CD14-positive monocyte (primary cell): ENCODE measurements around the gene INPP4B. TPM values are rescaled to one million over a fixed set of nuclear protein-coding genes. Genes with fewer than 3 reads are reported as not detected.

ENCODE experiments used
- DNase-seq, 3 donors: peaks; one replicate each; pipeline ENCODE4 v3.0.0-alpha.2; 2011 to 2022
- H2AFZ ChIP-seq: 2 replicates; pipeline ENCODE4 v1.6.0; 2012; ENCODE audit warnings: mild to moderate bottlenecking, low read depth, low read length, inconsistent platforms; ENCODE audit not compliant: insufficient read depth, poor library complexity, severe bottlenecking
- H3K27ac ChIP-seq, 2 donors: 1 replicate in 1 of 2; 2 replicates in 1 of 2; pipeline ENCODE4 v1.5.1; 2012 to 2013; ENCODE audit warnings: low read length in 2 of 2, control low read depth in 1 of 2, inconsistent platforms in 1 of 2, low read depth in 1 of 2, mild to moderate bottlenecking in 1 of 2
- H3K27me3 ChIP-seq, 2 donors: one replicate each; pipeline versions ENCODE4 v1.6.0 to v1.6.1; 2011 to 2013; ENCODE audit warnings: low read length in 2 of 2; ENCODE audit not compliant: control insufficient read depth in 2 of 2, insufficient read depth in 2 of 2
- H3K36me3 ChIP-seq, 2 donors: replicated peaks in 1 of 2; 1 replicate in 1 of 2; 2 replicates in 1 of 2; pipeline versions ENCODE4 v1.5.1 to v1.6.1; 2012 to 2013; ENCODE audit warnings: low read length in 2 of 2, control low read depth in 1 of 2, inconsistent platforms in 1 of 2, mild to moderate bottlenecking in 1 of 2; ENCODE audit not compliant: insufficient read depth in 2 of 2, control insufficient read depth in 1 of 2
- H3K4me1 ChIP-seq, 2 donors: 1 replicate in 1 of 2; 2 replicates in 1 of 2; pipeline versions ENCODE4 v1.5.1 to v1.6.1; 2012 to 2013; ENCODE audit warnings: low read length in 2 of 2, control low read depth in 1 of 2, inconsistent platforms in 1 of 2, mild to moderate bottlenecking in 1 of 2, moderate library complexity in 1 of 2; ENCODE audit not compliant: insufficient read depth in 2 of 2, control insufficient read depth in 1 of 2
- H3K4me2 ChIP-seq: replicated peaks from 2 replicates; pipeline ENCODE3; 2012; ENCODE audit warnings: low read length, moderate library complexity, mild to moderate bottlenecking; ENCODE audit not compliant: poor library complexity, severe bottlenecking; ENCODE audit errors: extremely low read depth
- H3K4me3 ChIP-seq, 3 experiments: fragments of 200-600 bp in 1 of 3; sonication (generic) in 1 of 3; replicated peaks in 1 of 3; 1 replicate in 2 of 3; 2 replicates in 1 of 3; pipeline ENCODE4 v1.5.1; 2011 to 2013; ENCODE audit warnings: low read length in 3 of 3, mild to moderate bottlenecking in 3 of 3, control low read depth in 2 of 3, low read depth in 2 of 3, inconsistent platforms in 1 of 3, moderate library complexity in 1 of 3
- H3K79me2 ChIP-seq: 2 replicates; pipeline ENCODE4 v1.6.0; 2012; ENCODE audit warnings: mild to moderate bottlenecking, control low read depth, inconsistent platforms, low read length, moderate library complexity; ENCODE audit not compliant: insufficient read depth
- H3K9ac ChIP-seq: 2 replicates; pipeline ENCODE4 v1.6.0; 2017; ENCODE audit warnings: low read length, mild to moderate bottlenecking; ENCODE audit not compliant: insufficient read depth, poor library complexity, severe bottlenecking
- H3K9me3 ChIP-seq, 2 donors: replicated peaks in 1 of 2; 1 replicate in 1 of 2; 2 replicates in 1 of 2; pipeline versions ENCODE4 v1.5.1 to v1.6.1; 2012 to 2013; ENCODE audit warnings: low read length in 2 of 2, control low read depth in 1 of 2; ENCODE audit not compliant: control insufficient read depth in 1 of 2, insufficient read depth in 1 of 2
- H4K20me1 ChIP-seq: 2 replicates; pipeline ENCODE4 v1.6.0; 2012; ENCODE audit warnings: mild to moderate bottlenecking, low read length, control low read depth, moderate library complexity; ENCODE audit not compliant: insufficient read depth
- H3K27ac Mint-ChIP-seq, 7 donors: one replicate each; pipeline ENCODE4 v1.8.0; 2020; ENCODE audit warnings: mild to moderate bottlenecking in 7 of 7, mixed read lengths in 7 of 7, moderate library complexity in 6 of 7, inconsistent platforms in 2 of 7
- H3K27me3 Mint-ChIP-seq, 3 donors: one replicate each; pipeline ENCODE4 v1.8.0; 2021 to 2022; ENCODE audit warnings: low read depth in 3 of 3, mild to moderate bottlenecking in 3 of 3, mixed read lengths in 3 of 3, moderate library complexity in 3 of 3, inconsistent platforms in 1 of 3
- H3K36me3 Mint-ChIP-seq, 2 donors: one replicate each; pipeline ENCODE4 v1.8.0; 2020; ENCODE audit warnings: mixed read lengths in 2 of 2, inconsistent platforms in 1 of 2, mild to moderate bottlenecking in 1 of 2
- H3K4me1 Mint-ChIP-seq: one replicate; pipeline ENCODE4 v1.8.0; 2020; ENCODE audit warnings: mild to moderate bottlenecking, mixed read lengths
- H3K4me3 Mint-ChIP-seq, 2 donors: one replicate each; pipeline ENCODE4 v1.8.0; 2020; ENCODE audit warnings: mild to moderate bottlenecking in 2 of 2, mixed read lengths in 2 of 2, moderate library complexity in 1 of 2
- H3K9me3 Mint-ChIP-seq, 7 donors: one replicate each; pipeline ENCODE4 v1.8.0; 2020 to 2022; ENCODE audit warnings: mixed read lengths in 7 of 7, mild to moderate bottlenecking in 6 of 7, moderate library complexity in 6 of 7, inconsistent platforms in 2 of 7
- WGBS: methylation state at CpG from one replicate; pipeline ENCODE4 v1.1.5; 2013; ENCODE audit warnings: missing lambda C conversion rate; ENCODE audit not compliant: insufficient coverage; 5-methylcytosine and 5-hydroxymethylcytosine counted together
- intact Hi-C, 2 donors: fragments of 100-400 bp; cut with micrococcal nuclease; formaldehyde crosslinking; loops; one replicate each; pipeline versions ENCODE4 v1.15.0 to v1.15.1; 2023
- polyA plus RNA-seq, 3 donors: library from polyadenylated mRNA; depleted of rRNA in 1 of 3; unstranded in 2 of 3; stranded (reverse) in 1 of 3; fragments of 300-500 nt in 2 of 3; fragments of >200 nt in 1 of 3; fragmentation: Illumina TruSeq in 2 of 3; gene quantifications; 1 replicate in 2 of 3; 2 replicates in 1 of 3; pipeline ENCODE4 v1.2.3, GENCODE V29; 2012 to 2021
- TF ChIP-seq, protein P1 (sequence below): fragments of 200-600 bp; IDR thresholded peaks from one replicate; pipeline ENCODE4 v1.8.0; 2022; ENCODE audit warnings: antibody characterized with exemption, mild to moderate bottlenecking

The INPP4B gene
- polyA plus RNA-seq, 3 donors, result 0.13 to 0.38 (median 0.22) TPM

DNA sequence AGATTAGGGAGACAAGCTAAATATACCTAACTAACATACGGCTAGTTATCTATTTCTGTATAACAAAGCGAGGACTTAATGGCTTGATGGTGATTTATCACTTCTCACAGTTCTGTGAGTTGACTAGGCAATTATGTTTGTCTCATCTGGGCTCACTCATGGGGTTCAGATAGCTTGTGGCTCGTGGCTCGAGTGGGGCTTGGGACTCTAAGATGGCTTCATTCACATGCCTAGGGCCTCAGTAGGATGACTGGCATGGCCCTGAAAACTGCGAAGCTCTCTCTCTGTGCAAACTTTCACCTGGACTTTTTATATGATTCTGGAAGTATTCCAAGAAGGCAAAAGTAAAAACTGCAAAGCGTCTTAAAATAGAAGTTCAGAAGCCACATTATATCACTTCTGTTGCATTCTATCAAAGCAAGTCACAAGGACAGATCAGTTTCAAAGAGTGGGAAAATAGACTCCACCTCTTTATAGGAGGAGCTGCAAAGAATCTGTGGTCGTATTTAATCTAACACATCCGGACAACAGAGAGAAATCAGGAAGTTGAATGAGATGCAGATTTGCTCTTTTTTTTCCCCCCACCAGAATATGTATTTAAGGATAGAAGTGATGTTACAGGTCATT lies 491.2 kb downstream of the INPP4B start:
- Histone ChIP-seq H4K20me1 (no peaks in the 10 kb centered on the region), H3K79me2 (no peaks in the 10 kb centered on the region), H3K4me3 (no peak overlapping the region), H3K9ac (no peak overlapping the region), H3K9me3 (no peaks in the 10 kb centered on the region), H2AFZ (peak overlapping the region; percentile 19), H3K27me3 (no peaks in the 10 kb centered on the region), H3K4me1 (no peaks in the 10 kb centered on the region), H3K36me3 (no peaks in the 10 kb centered on the region), H3K4me2 (no peak overlapping the region), H3K27ac (no peak overlapping the region)
- intact Hi-C loops, result no loop called here
- TF ChIP-seq, protein P1, sequence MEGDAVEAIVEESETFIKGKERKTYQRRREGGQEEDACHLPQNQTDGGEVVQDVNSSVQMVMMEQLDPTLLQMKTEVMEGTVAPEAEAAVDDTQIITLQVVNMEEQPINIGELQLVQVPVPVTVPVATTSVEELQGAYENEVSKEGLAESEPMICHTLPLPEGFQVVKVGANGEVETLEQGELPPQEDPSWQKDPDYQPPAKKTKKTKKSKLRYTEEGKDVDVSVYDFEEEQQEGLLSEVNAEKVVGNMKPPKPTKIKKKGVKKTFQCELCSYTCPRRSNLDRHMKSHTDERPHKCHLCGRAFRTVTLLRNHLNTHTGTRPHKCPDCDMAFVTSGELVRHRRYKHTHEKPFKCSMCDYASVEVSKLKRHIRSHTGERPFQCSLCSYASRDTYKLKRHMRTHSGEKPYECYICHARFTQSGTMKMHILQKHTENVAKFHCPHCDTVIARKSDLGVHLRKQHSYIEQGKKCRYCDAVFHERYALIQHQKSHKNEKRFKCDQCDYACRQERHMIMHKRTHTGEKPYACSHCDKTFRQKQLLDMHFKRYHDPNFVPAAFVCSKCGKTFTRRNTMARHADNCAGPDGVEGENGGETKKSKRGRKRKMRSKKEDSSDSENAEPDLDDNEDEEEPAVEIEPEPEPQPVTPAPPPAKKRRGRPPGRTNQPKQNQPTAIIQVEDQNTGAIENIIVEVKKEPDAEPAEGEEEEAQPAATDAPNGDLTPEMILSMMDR, result no peak
- H3K27me3 Mint-ChIP-seq, result no peaks in the 10 kb centered on the region
- no peaks in the 10 kb centered on the region for H3K36me3 Mint-ChIP-seq
- WGBS, result 51% methylated on average over 3 of the region's 8 CpGs
- no peak for DNase-seq
- H3K27ac Mint-ChIP-seq, result peak overlapping the region in 1 of 7 donors; percentile 16
- no peaks in the 10 kb centered on the region for H3K9me3 Mint-ChIP-seq
- no peak overlapping the region for H3K4me3 Mint-ChIP-seq
- H3K4me1 Mint-ChIP-seq, result peaks cover 13% of the 10 kb centered on the region

DNA sequence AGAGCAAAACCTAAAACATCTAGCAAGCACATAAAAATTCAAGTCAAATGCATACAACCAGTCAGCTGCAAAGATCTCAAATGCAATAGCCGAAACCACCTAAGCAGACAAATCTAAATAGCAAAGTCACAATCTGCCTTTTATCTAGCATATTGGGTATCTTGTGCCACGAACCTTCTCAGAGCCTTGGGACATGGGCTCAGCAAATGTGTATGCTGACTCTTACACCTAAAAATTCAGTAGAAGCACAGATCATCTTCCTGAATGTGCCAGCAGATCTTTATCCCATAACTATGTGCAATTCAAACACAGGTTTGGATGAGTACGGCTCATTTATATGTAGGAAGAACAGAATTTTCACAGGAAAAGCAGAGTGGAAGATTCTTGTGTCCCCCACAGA lies 492.1 kb downstream of the INPP4B start:
- Mint-ChIP-seq H3K27ac (no peak overlapping the region), H3K9me3 (no peaks in the 10 kb centered on the region), H3K36me3 (no peaks in the 10 kb centered on the region), H3K27me3 (no peaks in the 10 kb centered on the region), H3K4me1 (peaks cover 13% of the 10 kb centered on the region), H3K4me3 (no peak overlapping the region)
- TF ChIP-seq, protein P1, result no peak
- Histone ChIP-seq H3K27me3 (no peaks in the 10 kb centered on the region), H4K20me1 (no peaks in the 10 kb centered on the region), H3K9me3 (no peaks in the 10 kb centered on the region), H3K27ac (no peak overlapping the region), H3K36me3 (no peaks in the 10 kb centered on the region), H3K79me2 (no peaks in the 10 kb centered on the region), H3K4me3 (no peak overlapping the region), H2AFZ (no peak overlapping the region), H3K9ac (no peak overlapping the region), H3K4me1 (no peaks in the 10 kb centered on the region), H3K4me2 (no peak overlapping the region)
- no peak for DNase-seq
- WGBS, result 67% methylated on average over 1 of the region's 3 CpGs
- intact Hi-C loops, result no loop called here
